ENCODE data around the gene NOXA1.
"Not testable (repeated sequence)": the region's sequence is repeated elsewhere in the genome, so short reads cannot be mapped to it uniquely, and the experiment has no call there.

The NOXA1 gene

GRCh38 chr9:137383784-137384756 is 39.1 kb upstream of the NOXA1 start:
- H3K4me3 ChIP-seq (ENCODE audit: low read length) = no peak overlapping the region
- no peak for DNase-seq (ENCODE audit: low read depth)
- TF ChIP-seq, protein P1, sequence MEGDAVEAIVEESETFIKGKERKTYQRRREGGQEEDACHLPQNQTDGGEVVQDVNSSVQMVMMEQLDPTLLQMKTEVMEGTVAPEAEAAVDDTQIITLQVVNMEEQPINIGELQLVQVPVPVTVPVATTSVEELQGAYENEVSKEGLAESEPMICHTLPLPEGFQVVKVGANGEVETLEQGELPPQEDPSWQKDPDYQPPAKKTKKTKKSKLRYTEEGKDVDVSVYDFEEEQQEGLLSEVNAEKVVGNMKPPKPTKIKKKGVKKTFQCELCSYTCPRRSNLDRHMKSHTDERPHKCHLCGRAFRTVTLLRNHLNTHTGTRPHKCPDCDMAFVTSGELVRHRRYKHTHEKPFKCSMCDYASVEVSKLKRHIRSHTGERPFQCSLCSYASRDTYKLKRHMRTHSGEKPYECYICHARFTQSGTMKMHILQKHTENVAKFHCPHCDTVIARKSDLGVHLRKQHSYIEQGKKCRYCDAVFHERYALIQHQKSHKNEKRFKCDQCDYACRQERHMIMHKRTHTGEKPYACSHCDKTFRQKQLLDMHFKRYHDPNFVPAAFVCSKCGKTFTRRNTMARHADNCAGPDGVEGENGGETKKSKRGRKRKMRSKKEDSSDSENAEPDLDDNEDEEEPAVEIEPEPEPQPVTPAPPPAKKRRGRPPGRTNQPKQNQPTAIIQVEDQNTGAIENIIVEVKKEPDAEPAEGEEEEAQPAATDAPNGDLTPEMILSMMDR (IDR thresholded peaks at IDR 0.05; ENCODE audit: insufficient read depth, low read depth, low read length, missing control alignments) = no peak

- DNase-seq (ENCODE audit: low read depth) = no peak
- no peak overlapping the region for H3K4me3 ChIP-seq (ENCODE audit: low read length)
- TF ChIP-seq, protein P1 (IDR thresholded peaks at IDR 0.05; ENCODE audit: insufficient read depth, low read depth, low read length, missing control alignments) = no peak
These were observed 38.0 kb upstream of the NOXA1 start for GRCh38 chr9:137385061-137385655.

DNA sequence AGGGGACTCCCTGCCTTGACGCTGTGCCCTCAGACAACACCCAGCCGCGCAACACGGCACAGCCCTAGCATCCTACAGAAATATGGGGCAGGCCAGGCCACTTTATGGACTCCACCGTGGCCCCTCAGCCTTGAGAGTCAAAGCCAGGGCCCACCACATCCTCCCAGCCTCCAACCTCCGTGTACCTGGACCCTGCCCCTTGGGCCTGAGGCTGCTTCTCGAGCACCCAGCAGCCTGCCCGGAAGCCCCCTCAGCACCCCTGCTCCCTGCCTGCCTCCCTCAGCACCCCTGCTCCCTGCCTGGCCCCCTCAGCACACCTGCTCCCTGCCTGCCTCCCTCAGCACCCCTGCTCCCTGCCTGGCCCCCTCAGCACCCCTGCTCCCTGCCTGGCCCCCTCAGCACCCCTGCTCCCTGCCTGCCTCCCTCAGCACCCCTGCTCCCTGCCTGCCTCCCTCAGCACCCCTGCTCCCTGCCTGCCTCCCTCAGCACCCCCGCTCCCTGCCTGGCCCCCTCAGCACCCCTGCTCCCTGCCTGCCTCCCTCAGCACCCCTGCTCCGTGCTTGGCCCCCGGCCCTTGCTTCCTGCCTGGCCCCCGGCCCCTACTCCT is 36.6 kb upstream of the NOXA1 start:
- not testable (repeated sequence) for H3K4me3 ChIP-seq (ENCODE audit: low read length); DNase-seq (ENCODE audit: low read depth)

DNA sequence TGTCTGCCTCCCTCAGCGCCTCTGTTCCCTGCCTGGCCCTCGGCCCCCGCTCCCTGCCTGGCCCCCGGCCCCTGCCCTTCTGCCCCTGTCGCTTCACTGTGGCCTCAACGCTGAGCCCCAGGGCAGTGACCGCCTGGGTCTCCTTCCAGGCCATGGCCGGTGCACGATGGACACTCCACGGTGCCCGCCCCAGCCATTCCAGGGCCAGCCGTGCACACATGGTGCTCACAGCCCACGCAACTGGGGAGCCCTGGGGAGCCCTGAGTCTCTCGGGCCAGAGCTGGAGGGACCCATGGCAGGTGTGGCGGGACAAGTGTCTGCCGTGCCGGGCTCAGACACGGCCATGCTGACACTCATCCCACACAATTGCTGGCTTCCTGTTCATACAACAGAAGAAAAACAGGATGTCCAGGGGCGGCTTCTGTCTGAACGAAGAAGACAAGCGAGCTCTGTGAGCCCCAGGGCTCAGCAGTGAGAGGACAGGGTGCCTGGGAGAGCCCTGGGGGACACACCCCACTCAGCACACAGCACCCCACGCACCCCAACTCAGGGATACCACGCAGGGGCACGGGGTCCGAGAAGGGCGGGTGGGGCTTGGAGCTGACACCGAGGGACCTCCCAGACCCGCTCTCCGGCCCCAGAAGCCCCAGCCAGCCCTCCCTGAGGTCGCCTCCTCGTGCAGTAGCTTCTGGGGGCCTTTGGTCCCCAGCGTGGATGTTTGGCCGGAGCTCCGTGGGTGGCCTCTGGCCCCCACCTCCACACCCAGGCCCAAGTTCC is 35.9 kb upstream of the NOXA1 start:
- H3K4me3 ChIP-seq (ENCODE audit: low read length) = no peak overlapping the region
- no peak for DNase-seq (ENCODE audit: low read depth)
- TF ChIP-seq, protein P1 (IDR thresholded peaks at IDR 0.05; ENCODE audit: insufficient read depth, low read depth, low read length, missing control alignments) = no peak

DNA sequence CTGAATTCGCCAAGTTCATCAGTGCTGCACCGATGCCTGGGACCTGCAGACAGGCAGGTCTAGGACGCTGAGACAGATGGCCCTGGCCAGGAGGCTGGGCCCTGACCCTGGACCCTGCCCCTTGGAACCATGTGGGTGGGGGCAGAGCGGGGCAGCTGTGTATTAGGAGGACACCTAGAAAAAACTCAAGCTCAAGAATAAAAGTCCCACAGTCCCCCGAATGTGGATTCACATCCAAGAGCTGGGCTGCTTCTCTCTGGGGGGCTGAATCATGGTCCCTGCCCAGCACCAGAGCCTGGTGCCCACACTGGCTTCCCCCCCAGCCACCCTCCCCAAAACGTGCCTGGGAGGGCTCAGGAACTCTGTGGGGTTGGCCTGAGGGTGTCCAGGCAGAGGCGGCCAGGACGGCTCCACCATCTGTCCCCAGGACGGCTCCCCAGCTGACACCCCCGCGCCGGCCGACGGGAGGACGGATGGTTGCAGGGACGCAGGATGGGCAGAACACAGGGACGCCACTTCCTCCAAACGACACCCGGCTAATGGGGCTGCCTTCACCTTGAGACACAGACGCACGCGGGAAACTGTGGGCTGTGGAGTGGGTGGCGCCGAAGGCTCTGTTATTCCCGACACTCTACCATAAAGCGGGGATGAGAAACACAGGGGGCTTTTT is 35.2 kb upstream of the NOXA1 start:
- no peak overlapping the region for H3K4me3 ChIP-seq (ENCODE audit: low read length)
- TF ChIP-seq, protein P1 (IDR thresholded peaks at IDR 0.05; ENCODE audit: insufficient read depth, low read depth, low read length, missing control alignments) = no peak
- no peak for DNase-seq (ENCODE audit: low read depth)

- DNase-seq (ENCODE audit: low read depth) = no peak
- H3K4me3 ChIP-seq (ENCODE audit: low read length) = no peak overlapping the region
- TF ChIP-seq, protein P1 (IDR thresholded peaks at IDR 0.05; ENCODE audit: insufficient read depth, low read depth, low read length, missing control alignments) = no peak
These were observed 34.4 kb upstream of the NOXA1 start for GRCh38 chr9:137388589-137389427.
